K562 (cell line): Measurements from ENCODE around the gene TCEAL1. TPM values are rescaled to one million over a fixed set of nuclear protein-coding genes. Genes with fewer than 3 reads are reported as not detected.
"Not testable (repeated sequence)": the region's sequence is repeated elsewhere in the genome, so short reads cannot be mapped to it uniquely, and the experiment has no call there.

Source experiments
- ATAC-seq: fragments of 200-7000 bp; cut with Tn5 transposase; 3 replicates; pipeline ENCODE4 v1.9.1; 2020; ENCODE audit warnings: moderate library complexity
- BruUV-seq: library from RNA; stranded (reverse); fragments of 400-500 nt; replicated peaks from 2 replicates; lab custom pipeline; 2021; lab: Mats Ljungman, UMichigan
- CTCF ChIA-PET: fragments of 300-600 bp; formaldehyde crosslinking; extraction: SDS; loops from one replicate; lab custom pipeline; 2021; ENCODE audit warnings: low intra/inter-chr PET ratio; lab: Yijun Ruan, JAX
- POLR2A ChIA-PET: fragments of 300-600, 350-650 bp; sonication (Branson Sonifier 250); formaldehyde crosslinking; extraction: SDS; loops from one replicate; lab custom pipeline; 2021; ENCODE audit warnings: antibody characterized with exemption, inconsistent platforms; lab: Yijun Ruan, JAX
- DNase-seq, 4 experiments: peaks; one replicate each; pipeline versions ENCODE4 v3.0.0 to v3.0.0-alpha.2; 2011 to 2018; ENCODE audit warnings: low spot score in 3 of 4, mixed read lengths in 3 of 4; ENCODE audit errors: extremely low read depth in 1 of 4
- FAIRE-seq: peaks from 2 replicates; lab custom pipeline; 2011; peaks lifted over from hg19 to GRCh38; lab: Jason Lieb, UNC
- H2AFZ ChIP-seq: 2 replicates; pipeline ENCODE4 v1.6.0; 2011; ENCODE audit warnings: low read depth, low read length, control low read depth, inconsistent platforms
- H3K27ac ChIP-seq: fragments of 200-600 bp; 3 replicates; pipeline ENCODE4 v1.8.0; 2011; ENCODE audit warnings: low read depth, mild to moderate bottlenecking, control low read depth, inconsistent platforms, low read length, moderate library complexity, mixed read lengths; ENCODE audit errors: extremely low read depth
- H3K27me3 ChIP-seq, 2 experiments: fragments of 300-600 bp in 1 of 2; 2 replicates in 1 of 2; 3 replicates in 1 of 2; pipeline versions ENCODE4 v1.6.0 to v1.8.0; 2011; ENCODE audit warnings: inconsistent platforms in 2 of 2, low read length in 2 of 2, mild to moderate bottlenecking in 1 of 2, mixed read lengths in 1 of 2, moderate library complexity in 1 of 2; ENCODE audit not compliant: control insufficient read depth in 2 of 2, insufficient read depth in 2 of 2
- H3K36me3 ChIP-seq: fragments of 300-600 bp; 3 replicates; pipeline ENCODE4 v1.8.0; 2011; ENCODE audit warnings: mild to moderate bottlenecking, low read length, inconsistent platforms; ENCODE audit not compliant: control insufficient read depth, insufficient read depth
- H3K4me1 ChIP-seq, 2 experiments: fragments of 200-600 bp in 1 of 2; replicated peaks in 1 of 2; 2 replicates in 1 of 2; 3 replicates in 1 of 2; pipeline versions ENCODE4 v1.5.1 to v1.8.0; 2011; ENCODE audit warnings: inconsistent platforms in 2 of 2, low read length in 2 of 2, mild to moderate bottlenecking in 1 of 2, mixed read lengths in 1 of 2, moderate library complexity in 1 of 2; ENCODE audit not compliant: control insufficient read depth in 2 of 2, insufficient read depth in 2 of 2
- H3K4me2 ChIP-seq: 2 replicates; pipeline ENCODE4 v1.6.1; 2011; ENCODE audit warnings: low read length, control low read depth, inconsistent platforms, mixed read lengths; ENCODE audit not compliant: insufficient read depth
- H3K4me3 ChIP-seq: fragments of 200-600 bp; sonication (generic), shearing (Covaris generic); 2 replicates; pipeline ENCODE4 v1.5.1; 2016; ENCODE audit warnings: control low read depth, inconsistent platforms
- H3K79me2 ChIP-seq: fragments of 200-600 bp; 3 replicates; pipeline ENCODE4 v1.8.0; 2011; ENCODE audit warnings: low read length, inconsistent platforms; ENCODE audit not compliant: control insufficient read depth, insufficient read depth
- H3K9ac ChIP-seq, 2 experiments: 2 replicates each; pipeline versions ENCODE4 v1.6.0 to v1.6.1; 2011; ENCODE audit warnings: low read depth in 2 of 2, low read length in 2 of 2, control low read depth in 1 of 2, inconsistent platforms in 1 of 2, mild to moderate bottlenecking in 1 of 2, mixed read lengths in 1 of 2; ENCODE audit not compliant: insufficient read depth in 1 of 2
- H3K9me1 ChIP-seq: one replicate; pipeline ENCODE4 v1.6.0; 2011; ENCODE audit warnings: inconsistent platforms, mild to moderate bottlenecking, low read length, moderate library complexity; ENCODE audit not compliant: control insufficient read depth, insufficient read depth
- H3K9me3 ChIP-seq: replicated peaks from 2 replicates; pipeline ENCODE4 v1.5.1; 2011; ENCODE audit warnings: low read depth, low read length, inconsistent platforms; ENCODE audit not compliant: control insufficient read depth, insufficient read depth
- H4K20me1 ChIP-seq: replicated peaks from 2 replicates; pipeline ENCODE4 v1.6.1; 2011; ENCODE audit warnings: low read length, inconsistent platforms, mixed read lengths; ENCODE audit not compliant: control insufficient read depth, insufficient read depth
- CBFB ChIP-seq: sonication (generic); formaldehyde crosslinking; IDR thresholded peaks from 2 replicates; pipeline ENCODE4 v1.4.0; 2020; ENCODE audit warnings: mild to moderate bottlenecking, missing genetic modification reagents
- DLX4 ChIP-seq: fragments of 250-450 bp; sonication (Bioruptor Pico); IDR thresholded peaks from 2 replicates; pipeline ENCODE4 v1.6.1; 2021; ENCODE audit warnings: mild to moderate bottlenecking
- HDAC2 ChIP-seq: fragments of 450-650 bp; IDR thresholded peaks from 2 replicates; pipeline ENCODE4 v1.6.1; 2016; ENCODE audit warnings: mild to moderate bottlenecking
- HMGXB4 ChIP-seq: sonication (generic); formaldehyde crosslinking; IDR thresholded peaks from 2 replicates; pipeline ENCODE4 v1.8.1; 2023; ENCODE audit warnings: mild to moderate bottlenecking, missing genetic modification reagents
- MBD2 ChIP-seq: sonication (generic); IDR thresholded peaks from 2 replicates; pipeline ENCODE4 v1.6.1; 2016; ENCODE audit warnings: low read depth, borderline replicate concordance
- PATZ1 ChIP-seq: fragments of 250-450 bp; sonication (Bioruptor Pico); IDR thresholded peaks from 2 replicates; pipeline ENCODE4 v1.5.0; 2020; ENCODE audit warnings: mild to moderate bottlenecking, borderline replicate concordance
- RBM25 ChIP-seq: fragments of 200-400 bp; formaldehyde crosslinking; IDR thresholded peaks from 2 replicates; pipeline ENCODE4 v1.6.1; 2018; ENCODE audit warnings: low read length, low read depth, moderate library complexity; ENCODE audit not compliant: severe bottlenecking
- ZFP36 ChIP-seq: fragments of 150-350 bp; IDR thresholded peaks from 2 replicates; pipeline ENCODE4 v1.6.1; 2018; ENCODE audit warnings: low read length, low read depth; ENCODE audit not compliant: partially characterized antibody
- ZMIZ1 ChIP-seq, 2 experiments: fragments of 150-350 bp in 1 of 2; IDR thresholded peaks; 2 replicates each; pipeline ENCODE4 v1.6.1; 2012 to 2016; ENCODE audit warnings: low read depth in 2 of 2, low read length in 2 of 2, mild to moderate bottlenecking in 1 of 2, moderate library complexity in 1 of 2
- WGBS: fragments of 100-300 bp; shearing (Covaris generic); methylation state at CpG from one replicate; pipeline ENCODE4 v1.1.6; 2016; ENCODE audit warnings: low coverage, mixed read lengths; ENCODE audit not compliant: insufficient coverage; ENCODE audit errors: missing lambda C conversion rate; 5-methylcytosine and 5-hydroxymethylcytosine counted together
- in situ Hi-C: fragments of 300-500 bp; cut with MboI; formaldehyde crosslinking; loops from 4 replicates; pipeline ENCODE4 v1.15.0; 2018; ENCODE audit warnings: inconsistent platforms, mixed read lengths
- intact Hi-C: fragments of 100-400 bp; cut with micrococcal nuclease; formaldehyde crosslinking; loops from 2 replicates; pipeline ENCODE4 v1.14.2; 2022
- polyA plus RNA-seq, 8 experiments: library from polyadenylated mRNA; depleted of rRNA in 4 of 8; stranded (reverse) in 5 of 8; unstranded in 3 of 8; fragments of >200 nt; fragmentation: Nextera tagmentation in 2 of 8; fragmentation: Illumina TruSeq in 1 of 8; extraction: Ambion mirVana in 2 of 8; extraction: Trizol in 1 of 8; gene quantifications; 2 replicates each; pipeline versions ENCODE4 v1.2.1 to v1.2.3, GENCODE V29; 2011 to 2014; ENCODE audit warnings: inconsistent platforms in 1 of 8, missing spikeins in 1 of 8
- total RNA-seq, 7 experiments: library from RNA; depleted of rRNA in 6 of 7; stranded (reverse); fragments of >200 nt in 6 of 7; fragmentation: Illumina TruSeq in 2 of 7; extraction: Trizol in 2 of 7; gene quantifications; 2 replicates each; pipeline versions ENCODE4 v1.2.1 to v1.2.3, GENCODE V29; 2011 to 2021; ENCODE audit warnings: low replicate concordance in 1 of 7

Gene TCEAL1
- total and polyA plus RNA-seq, 9 of the 15 experiments (the other 6 are each of a cell fraction or from before 2014, with no cell fraction given) = 2.1 to 5.3 (median 4.0) TPM

GRCh38 chrX:103586659-103587058 lies 42.1 kb upstream of the TCEAL1 start (continued):
- TF ChIP-seq HMGXB4 (CRISPR knock-in tag) (no peak), ZFP36 (no peak), ZMIZ1 (IDR thresholded peaks at IDR 0.05; ENCODE audit: low read depth in 2 of 2, low read length in 2 of 2) (no peak), CBFB (CRISPR knock-in tag) (no peak), DLX4 (no peak), PATZ1 (CRISPR knock-in tag) (no peak), RBM25 (no peak), MBD2 (no peak), HDAC2 (no peak)
- TF ChIP-seq, all 486 proteins: peak for 0

- in situ Hi-C loops, H4K20me1 ChIP-seq, H3K27ac ChIP-seq, POLR2A ChIA-PET, H3K27me3 ChIP-seq, H2AFZ ChIP-seq, H3K4me1 ChIP-seq, H3K36me3 ChIP-seq, H3K9ac ChIP-seq, H3K4me2 ChIP-seq, DNase-seq, intact Hi-C loops, H3K79me2 ChIP-seq, H3K4me3 ChIP-seq, BruUV-seq, H3K9me1 ChIP-seq, FAIRE-seq, ATAC-seq, H3K9me3 ChIP-seq: not testable (repeated sequence)
- CTCF ChIA-PET = interaction anchor here (0.6 kb wide), 1 partner anchor 29 kb away, joined by 3 read pairs; no protein-coding TSS in a partner anchor
- 9% methylated on average over 1 of the region's 1 CpG for WGBS
Observed at GRCh38 chrX:103592295-103592694, 36.5 kb upstream of the TCEAL1 start.
